Testis (tissue), 3 donors: ENCODE measurements around the gene QSOX1. TPM values are rescaled to one million over a fixed set of nuclear protein-coding genes. Genes with fewer than 3 reads are reported as not detected.

Source experiments
- DNase-seq: peaks from one replicate; pipeline ENCODE4 v3.0.0-alpha.2; 2019
- H3K27ac ChIP-seq, 2 donors: fragments of 200-600 bp; sonication (generic); one replicate each; pipeline ENCODE4 v1.5.1; 2019
- H3K27me3 ChIP-seq: fragments of 200-600 bp; sonication (generic); one replicate; pipeline ENCODE4 v1.5.1; 2019
- H3K36me3 ChIP-seq: fragments of 200-600 bp; sonication (generic); one replicate; pipeline ENCODE4 v1.5.1; 2017; ENCODE audit warnings: low read depth; ENCODE audit errors: missing control alignments
- H3K4me1 ChIP-seq: fragments of 200-600 bp; sonication (generic); one replicate; pipeline ENCODE4 v1.5.1; 2019
- H3K4me3 ChIP-seq, 2 donors: fragments of 200-600 bp; sonication (generic); one replicate each; pipeline ENCODE4 v1.5.1; 2017 to 2019
- H3K9me3 ChIP-seq: fragments of 200-600 bp; sonication (generic); one replicate; pipeline ENCODE4 v1.5.1; 2017
- CTCF ChIP-seq, 3 experiments: fragments of 450-650 bp in 2 of 3; fragments of 200-600 bp in 1 of 3; sonication (generic) in 1 of 3; IDR thresholded peaks; one replicate each; pipeline ENCODE4 v1.5.1; 2016 to 2019; ENCODE audit warnings: antibody characterized with exemption in 3 of 3, mild to moderate bottlenecking in 2 of 3, moderate library complexity in 1 of 3
- POLR2A ChIP-seq: fragments of 450-650 bp; IDR thresholded peaks from one replicate; pipeline ENCODE4 v1.6.1; 2017; ENCODE audit warnings: antibody characterized with exemption, mild to moderate bottlenecking, moderate library complexity
- WGBS, 2 donors: methylation state at CpG; one replicate each; pipeline ENCODE4 v1.1.5; 2018; 5-methylcytosine and 5-hydroxymethylcytosine counted together
- intact Hi-C: fragments of 100-400 bp; cut with DNase I; formaldehyde crosslinking; loops from one replicate; pipeline ENCODE4 v1.15.1; 2023; ENCODE audit warnings: low total_unique reads
- polyA plus RNA-seq: library from polyadenylated mRNA; stranded (reverse); fragments of 350-450 nt; fragmentation: Illumina TruSeq; extraction: RNeasy Lipid Tissue Mini Kit (QIAGEN cat#74804); gene quantifications from one replicate; pipeline ENCODE4 v1.2.3, GENCODE V29; 2014; ENCODE audit warnings: low read depth, low replicate concordance; ENCODE audit not compliant: insufficient read depth
- total RNA-seq, 2 donors: library from RNA; depleted of rRNA; stranded (reverse); fragments of >200 nt; gene quantifications; one replicate each; pipeline ENCODE4 v1.2.3, GENCODE V29; 2016

Gene QSOX1
- total and polyA plus RNA-seq, 3 donors from 2014 or later, result 285 to 691 (median 566) TPM

GRCh38 chr1:180252638-180253536 lies 98.2 kb downstream of the QSOX1 start:
- WGBS, 2 donors, result 82 to 84% methylated on average over 11 to 12 of the region's 12 CpGs
- peak; percentile 80 for DNase-seq
- TF ChIP-seq CTCF (IDR thresholded peaks at IDR 0.05), result peak; percentile 34 to 66 (median 53)
- no peak for TF ChIP-seq POLR2A
- no peaks in the 10 kb centered on the region for H3K4me1 ChIP-seq
- H3K36me3 ChIP-seq, result no peaks in the 10 kb centered on the region
- no peak overlapping the region for H3K4me3 ChIP-seq
- no peaks in the 10 kb centered on the region for H3K27me3 ChIP-seq
- no peaks in the 10 kb centered on the region for H3K9me3 ChIP-seq
- H3K27ac ChIP-seq, result no peak overlapping the region
- intact Hi-C loops, result no loop called here

Other genes starting within 250 kb of the QSOX1 start
- 100 to 1,000 TPM; 104 to 177 TPM for gene CEP350, start 200.1 kb upstream of the QSOX1 start, total RNA-seq
- 89.4 TPM for gene CEP350, start 200.1 kb upstream of the QSOX1 start, polyA plus RNA-seq
- 1 to 10 TPM in 1 of 2 donors, under 1 TPM in 1; 0.63 to 1.3 TPM for gene LHX4, start 75.4 kb downstream of the QSOX1 start, total RNA-seq
- 5.2 TPM for gene LHX4, start 75.4 kb downstream of the QSOX1 start, polyA plus RNA-seq